Endothelial cell of umbilical vein (primary cell): ENCODE measurements around the gene PSKH1. TPM values are rescaled to one million over a fixed set of nuclear protein-coding genes. Genes with fewer than 3 reads are reported as not detected.

Experiments used
- BruUV-seq: library from RNA; stranded (reverse); fragments of 400-500 nt; replicated peaks from 2 replicates; lab custom pipeline; 2021; lab: Mats Ljungman, UMichigan
- CTCF ChIA-PET: fragments of 300-600, 350-600 bp; sonication (Branson Sonifier 250); formaldehyde crosslinking; loops from one replicate; lab custom pipeline; 2021; ENCODE audit warnings: antibody characterized with exemption, inconsistent platforms; lab: Charles Lee
- POLR2A ChIA-PET: fragments of 300-600, 350-600 bp; sonication (Branson Sonifier 250); formaldehyde crosslinking; loops from one replicate; lab custom pipeline; 2021; ENCODE audit warnings: antibody characterized with exemption, inconsistent platforms; lab: Charles Lee
- DNase-seq: peaks from one replicate; pipeline ENCODE4 v3.0.0-alpha.2; 2011; ENCODE audit warnings: low read depth, low spot score
- FAIRE-seq: peaks from 2 replicates; lab custom pipeline; 2011; peaks lifted over from hg19 to GRCh38; lab: Jason Lieb, UNC
- H2AFZ ChIP-seq: 2 replicates; pipeline ENCODE4 v1.6.0; 2012; ENCODE audit warnings: low read depth, low read length, control low read depth, inconsistent platforms
- H3K27ac ChIP-seq: 2 replicates; pipeline ENCODE4 v1.5.1; 2011; ENCODE audit warnings: low read depth, mild to moderate bottlenecking, control low read depth, low read length, moderate library complexity; ENCODE audit not compliant: insufficient read depth
- H3K27me3 ChIP-seq, 2 experiments: 2 replicates each; pipeline versions ENCODE4 v1.6.0 to v1.6.1; 2011; ENCODE audit warnings: low read length in 2 of 2, mixed read lengths in 1 of 2; ENCODE audit not compliant: control insufficient read depth in 2 of 2, insufficient read depth in 2 of 2
- H3K36me3 ChIP-seq, 2 experiments: 2 replicates in 1 of 2; 3 replicates in 1 of 2; pipeline ENCODE4 v1.5.1; 2011; ENCODE audit warnings: low read length in 2 of 2, mild to moderate bottlenecking in 1 of 2, moderate library complexity in 1 of 2; ENCODE audit not compliant: control insufficient read depth in 2 of 2, insufficient read depth in 2 of 2; ENCODE audit errors: extremely low read depth in 1 of 2
- H3K4me1 ChIP-seq: 3 replicates; pipeline ENCODE4 v1.5.1; 2011; ENCODE audit warnings: mild to moderate bottlenecking, low read length; ENCODE audit not compliant: control insufficient read depth, insufficient read depth; ENCODE audit errors: extremely low read depth
- H3K4me2 ChIP-seq: 2 replicates; pipeline ENCODE4 v1.6.1; 2011; ENCODE audit warnings: low read length, control low read depth, mixed read lengths; ENCODE audit not compliant: insufficient read depth
- H3K4me3 ChIP-seq, 3 experiments: fragments of 200-600 bp in 1 of 3; sonication (generic), shearing (Covaris generic) in 1 of 3; replicated peaks in 1 of 3; 2 replicates each; pipeline ENCODE4 v1.5.1; 2011 to 2016; ENCODE audit warnings: control low read depth in 3 of 3, low read length in 3 of 3, mild to moderate bottlenecking in 2 of 3, inconsistent platforms in 1 of 3, low read depth in 1 of 3, moderate library complexity in 1 of 3; ENCODE audit not compliant: insufficient read depth in 1 of 3
- H3K79me2 ChIP-seq: 2 replicates; pipeline ENCODE4 v1.6.0; 2012; ENCODE audit warnings: low read length, inconsistent platforms; ENCODE audit not compliant: control insufficient read depth, insufficient read depth
- H3K9ac ChIP-seq: replicated peaks from 2 replicates; pipeline ENCODE3; 2011; ENCODE audit warnings: low read length, control low read depth; ENCODE audit not compliant: insufficient read depth; ENCODE audit errors: extremely low read depth
- H3K9me1 ChIP-seq: replicated peaks from 3 replicates; pipeline ENCODE4 v1.6.0; 2011; ENCODE audit warnings: mild to moderate bottlenecking, low read length; ENCODE audit not compliant: control insufficient read depth, insufficient read depth; ENCODE audit errors: extremely low read depth
- H3K9me3 ChIP-seq: replicated peaks from 2 replicates; pipeline ENCODE4 v1.5.1; 2012; ENCODE audit warnings: low read length, inconsistent platforms; ENCODE audit not compliant: control insufficient read depth, insufficient read depth
- H4K20me1 ChIP-seq: replicated peaks from 2 replicates; pipeline ENCODE3; 2011; ENCODE audit warnings: mild to moderate bottlenecking, low read length; ENCODE audit not compliant: control insufficient read depth, insufficient read depth; ENCODE audit errors: extremely low read depth
- EZH2 ChIP-seq: IDR thresholded peaks from 2 replicates; pipeline ENCODE4 v1.6.1; 2012; ENCODE audit warnings: borderline replicate concordance, low read depth, mild to moderate bottlenecking, moderate library complexity, low read length, inconsistent platforms; ENCODE audit not compliant: severe bottlenecking
- FOS ChIP-seq: IDR thresholded peaks from 2 replicates; pipeline ENCODE4 v1.6.1; 2011; ENCODE audit warnings: mild to moderate bottlenecking, low read length, moderate library complexity, borderline replicate concordance; ENCODE audit not compliant: insufficient read depth
- GATA2 ChIP-seq: IDR thresholded peaks from 2 replicates; pipeline ENCODE4 v1.7.0; 2011; ENCODE audit warnings: low read depth, mild to moderate bottlenecking, moderate library complexity, mixed read lengths, low read length; ENCODE audit not compliant: insufficient read length, insufficient read depth
- JUN ChIP-seq: IDR thresholded peaks from 2 replicates; pipeline ENCODE4 v1.6.1; 2011; ENCODE audit warnings: borderline replicate concordance, low read depth; ENCODE audit not compliant: insufficient read length, insufficient read depth
- MYC ChIP-seq: IDR thresholded peaks from one replicate; pipeline ENCODE4 v1.6.1; 2011; ENCODE audit warnings: mild to moderate bottlenecking, low read depth, low read length
- POLR2A ChIP-seq: IDR thresholded peaks from 2 replicates; pipeline ENCODE4 v1.6.1; 2012; ENCODE audit warnings: low read depth, mild to moderate bottlenecking, control low read depth, low read length
- POLR2AphosphoS5 ChIP-seq: IDR thresholded peaks from 2 replicates; pipeline ENCODE4 v1.6.1; 2012; ENCODE audit warnings: low read depth, mild to moderate bottlenecking, control low read depth, low read length, moderate library complexity; ENCODE audit not compliant: insufficient read depth
- dilution Hi-C: fragments of 300-500 bp; cut with MboI; formaldehyde crosslinking; loops from one replicate; pipeline ENCODE4 v1.15.0; 2019; ENCODE audit warnings: low sequenced_read_pairs; ENCODE audit not compliant: extremely low pct_ligation_motif_present
- intact Hi-C: fragments of 100-400 bp; cut with micrococcal nuclease; formaldehyde crosslinking; loops from one replicate; pipeline ENCODE4 v1.10.0; 2022
- polyA plus RNA-seq, 4 experiments: library from polyadenylated mRNA; depleted of rRNA in 3 of 4; stranded (reverse) in 3 of 4; unstranded in 1 of 4; fragments of >200 nt; gene quantifications; 2 replicates each; pipeline versions ENCODE4 v1.2.1 to v1.2.3, GENCODE V29; 2011 to 2012; ENCODE audit warnings: missing spikeins in 1 of 4
- total RNA-seq: library from RNA; stranded (reverse); gene quantifications from 2 replicates; pipeline ENCODE4 v1.2.3, GENCODE V29; 2021
- TF ChIP-seq, protein P1 (sequence below), 2 donors: IDR thresholded peaks; 1 replicate in 1 of 2; 2 replicates in 1 of 2; pipeline ENCODE4 v1.5.1; 2011; ENCODE audit warnings: low read length in 2 of 2, mild to moderate bottlenecking in 2 of 2, moderate library complexity in 2 of 2, control low read depth in 1 of 2, inconsistent platforms in 1 of 2, low read depth in 1 of 2; ENCODE audit not compliant: insufficient read depth in 1 of 2; ENCODE audit errors: extremely low read depth in 1 of 2
- TF ChIP-seq, protein P2 (sequence below): IDR thresholded peaks from 2 replicates; pipeline ENCODE4 v1.6.1; 2011; ENCODE audit not compliant: insufficient read depth, insufficient read length

Gene PSKH1
- total and polyA plus RNA-seq, 2 donors (not counting 3 experiments of a cell fraction or from before 2014, with no cell fraction given): 25.9 to 42.6 TPM

DNA sequence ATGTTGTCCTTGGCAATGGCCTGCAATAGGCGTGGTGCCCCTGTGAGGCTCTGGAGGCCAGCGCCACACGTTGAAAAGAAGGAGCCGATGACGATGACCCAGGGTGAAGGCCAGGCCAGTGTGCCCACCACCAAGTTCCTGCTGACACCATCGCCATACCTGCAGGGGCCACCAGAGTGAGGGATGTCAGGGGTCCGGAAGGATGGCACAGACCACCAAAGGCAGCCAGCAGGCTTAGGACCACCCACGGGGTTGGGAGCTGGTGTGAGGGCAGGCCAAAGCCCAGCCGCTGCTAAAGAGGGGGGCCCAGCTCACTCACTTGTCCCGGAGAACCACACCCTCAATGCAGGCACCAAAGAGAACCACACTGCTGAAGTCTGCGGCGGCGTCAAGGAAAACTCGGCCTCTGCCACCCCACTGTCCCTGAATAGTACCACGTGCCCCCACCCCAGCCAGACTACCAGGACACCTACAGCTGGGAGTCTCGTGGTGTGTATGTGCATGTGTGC is 57.3 kb downstream of the PSKH1 start:
- Histone ChIP-seq H3K27me3 (no peaks in the 10 kb centered on the region), H4K20me1 (no peaks in the 10 kb centered on the region), H3K9ac (no peak overlapping the region), H3K4me3 (no peak overlapping the region), H3K9me1 (no peaks in the 10 kb centered on the region), H3K4me2 (no peak overlapping the region), H3K79me2 (no peaks in the 10 kb centered on the region), H3K27ac (no peak overlapping the region), H3K4me1 (no peaks in the 10 kb centered on the region), H2AFZ (no peak overlapping the region), H3K9me3 (no peaks in the 10 kb centered on the region), H3K36me3 (peaks cover 28 to 81% of the 10 kb centered on the region in 2 experiments)
- dilution Hi-C loops: no loop called here
- ChIA-PET CTCF (interaction anchor here (0.8 to 2.8 kb wide), 4 partner anchors 24 to 95 kb away, joined by 3 to 9 read pairs (median 3); partner anchors contain the start of gene NRN1L), POLR2A (no interaction called here)
- BruUV-seq: no TSS peak
- FAIRE-seq (no peak), DNase-seq (no peak)
- intact Hi-C loops: no loop called here
- TF ChIP-seq FOS (no peak), GATA2 (no peak)
- TF ChIP-seq, protein P1, sequence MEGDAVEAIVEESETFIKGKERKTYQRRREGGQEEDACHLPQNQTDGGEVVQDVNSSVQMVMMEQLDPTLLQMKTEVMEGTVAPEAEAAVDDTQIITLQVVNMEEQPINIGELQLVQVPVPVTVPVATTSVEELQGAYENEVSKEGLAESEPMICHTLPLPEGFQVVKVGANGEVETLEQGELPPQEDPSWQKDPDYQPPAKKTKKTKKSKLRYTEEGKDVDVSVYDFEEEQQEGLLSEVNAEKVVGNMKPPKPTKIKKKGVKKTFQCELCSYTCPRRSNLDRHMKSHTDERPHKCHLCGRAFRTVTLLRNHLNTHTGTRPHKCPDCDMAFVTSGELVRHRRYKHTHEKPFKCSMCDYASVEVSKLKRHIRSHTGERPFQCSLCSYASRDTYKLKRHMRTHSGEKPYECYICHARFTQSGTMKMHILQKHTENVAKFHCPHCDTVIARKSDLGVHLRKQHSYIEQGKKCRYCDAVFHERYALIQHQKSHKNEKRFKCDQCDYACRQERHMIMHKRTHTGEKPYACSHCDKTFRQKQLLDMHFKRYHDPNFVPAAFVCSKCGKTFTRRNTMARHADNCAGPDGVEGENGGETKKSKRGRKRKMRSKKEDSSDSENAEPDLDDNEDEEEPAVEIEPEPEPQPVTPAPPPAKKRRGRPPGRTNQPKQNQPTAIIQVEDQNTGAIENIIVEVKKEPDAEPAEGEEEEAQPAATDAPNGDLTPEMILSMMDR (IDR thresholded peaks at IDR 0.05; ENCODE audit: extremely low read depth in 1 of 2, insufficient read depth in 1 of 2, low read depth in 1 of 2, low read length in 2 of 2): no peak

DNA sequence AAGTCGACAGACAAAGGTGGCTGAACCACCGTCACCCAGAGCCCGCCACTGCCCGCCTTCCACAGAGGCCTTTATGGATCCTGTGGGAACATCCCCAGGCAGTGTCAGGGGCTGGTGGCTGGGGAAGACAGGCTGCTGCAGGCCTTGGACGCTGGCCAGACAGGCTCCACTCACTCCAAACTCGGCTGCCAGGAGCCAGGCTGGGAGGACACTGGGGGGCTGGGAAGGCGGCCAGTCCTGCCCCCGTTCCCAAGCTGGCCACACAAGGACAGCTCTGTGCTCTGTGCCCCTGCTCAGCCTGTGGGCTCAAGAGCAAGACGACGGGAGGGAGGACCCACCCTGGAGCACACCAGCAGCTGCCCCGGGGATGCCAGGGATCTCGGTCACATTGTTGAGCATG is 58.4 kb downstream of the PSKH1 start:
- H3K9ac ChIP-seq: no peak overlapping the region
- ChIA-PET CTCF (interaction anchor here (2.8 kb wide), 1 partner anchor 68 kb away, joined by 9 read pairs; the partner anchor contains the start of gene NRN1L), POLR2A (no interaction called here)
- H3K9me3 ChIP-seq: no peaks in the 10 kb centered on the region
- H3K9me1 ChIP-seq: no peaks in the 10 kb centered on the region
- TSS peak; percentile 12 for BruUV-seq
- FAIRE-seq: no peak
- H3K27me3 ChIP-seq: no peaks in the 10 kb centered on the region
- H3K36me3 ChIP-seq: peaks cover 22 to 70% of the 10 kb centered on the region in 2 experiments
- DNase-seq: no peak
- no peak overlapping the region for H2AFZ ChIP-seq
- H4K20me1 ChIP-seq: no peaks in the 10 kb centered on the region
- no peaks in the 10 kb centered on the region for H3K4me1 ChIP-seq
- H3K79me2 ChIP-seq: no peaks in the 10 kb centered on the region
- no peak overlapping the region for H3K4me3 ChIP-seq
- TF ChIP-seq JUN: no peak
- TF ChIP-seq MYC: no peak
- TF ChIP-seq, protein P1 (IDR thresholded peaks at IDR 0.05; ENCODE audit: extremely low read depth in 1 of 2, insufficient read depth in 1 of 2, low read depth in 1 of 2, low read length in 2 of 2): no peak
- TF ChIP-seq POLR2A: no peak
- TF ChIP-seq EZH2: no peak
- TF ChIP-seq, protein P2, sequence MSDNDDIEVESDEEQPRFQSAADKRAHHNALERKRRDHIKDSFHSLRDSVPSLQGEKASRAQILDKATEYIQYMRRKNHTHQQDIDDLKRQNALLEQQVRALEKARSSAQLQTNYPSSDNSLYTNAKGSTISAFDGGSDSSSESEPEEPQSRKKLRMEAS: no peak
- TF ChIP-seq GATA2: no peak
- no peak for TF ChIP-seq FOS
- TF ChIP-seq POLR2AphosphoS5: no peak
- no peak overlapping the region for H3K4me2 ChIP-seq
- intact Hi-C loops (no loop called here), dilution Hi-C loops (no loop called here)
- H3K27ac ChIP-seq: no peak overlapping the region
